CD14-positive monocyte (primary cell): ENCODE results near the gene POLD2. TPM values are rescaled to one million over a fixed set of nuclear protein-coding genes. Genes with fewer than 3 reads are reported as not detected.

ENCODE experiments used
- DNase-seq, 3 donors: peaks; one replicate each; pipeline ENCODE4 v3.0.0-alpha.2; 2011 to 2022
- H2AFZ ChIP-seq: 2 replicates; pipeline ENCODE4 v1.6.0; 2012; ENCODE audit warnings: mild to moderate bottlenecking, low read depth, low read length, inconsistent platforms; ENCODE audit not compliant: insufficient read depth, poor library complexity, severe bottlenecking
- H3K27ac ChIP-seq, 2 donors: 1 replicate in 1 of 2; 2 replicates in 1 of 2; pipeline ENCODE4 v1.5.1; 2012 to 2013; ENCODE audit warnings: low read length in 2 of 2, control low read depth in 1 of 2, inconsistent platforms in 1 of 2, low read depth in 1 of 2, mild to moderate bottlenecking in 1 of 2
- H3K27me3 ChIP-seq, 2 donors: one replicate each; pipeline versions ENCODE4 v1.6.0 to v1.6.1; 2011 to 2013; ENCODE audit warnings: low read length in 2 of 2; ENCODE audit not compliant: control insufficient read depth in 2 of 2, insufficient read depth in 2 of 2
- H3K36me3 ChIP-seq, 2 donors: replicated peaks in 1 of 2; 1 replicate in 1 of 2; 2 replicates in 1 of 2; pipeline versions ENCODE4 v1.5.1 to v1.6.1; 2012 to 2013; ENCODE audit warnings: low read length in 2 of 2, control low read depth in 1 of 2, inconsistent platforms in 1 of 2, mild to moderate bottlenecking in 1 of 2; ENCODE audit not compliant: insufficient read depth in 2 of 2, control insufficient read depth in 1 of 2
- H3K4me1 ChIP-seq, 2 donors: 1 replicate in 1 of 2; 2 replicates in 1 of 2; pipeline versions ENCODE4 v1.5.1 to v1.6.1; 2012 to 2013; ENCODE audit warnings: low read length in 2 of 2, control low read depth in 1 of 2, inconsistent platforms in 1 of 2, mild to moderate bottlenecking in 1 of 2, moderate library complexity in 1 of 2; ENCODE audit not compliant: insufficient read depth in 2 of 2, control insufficient read depth in 1 of 2
- H3K4me2 ChIP-seq: replicated peaks from 2 replicates; pipeline ENCODE3; 2012; ENCODE audit warnings: low read length, moderate library complexity, mild to moderate bottlenecking; ENCODE audit not compliant: poor library complexity, severe bottlenecking; ENCODE audit errors: extremely low read depth
- H3K4me3 ChIP-seq, 3 experiments: fragments of 200-600 bp in 1 of 3; sonication (generic) in 1 of 3; replicated peaks in 1 of 3; 1 replicate in 2 of 3; 2 replicates in 1 of 3; pipeline ENCODE4 v1.5.1; 2011 to 2013; ENCODE audit warnings: low read length in 3 of 3, mild to moderate bottlenecking in 3 of 3, control low read depth in 2 of 3, low read depth in 2 of 3, inconsistent platforms in 1 of 3, moderate library complexity in 1 of 3
- H3K79me2 ChIP-seq: 2 replicates; pipeline ENCODE4 v1.6.0; 2012; ENCODE audit warnings: mild to moderate bottlenecking, control low read depth, inconsistent platforms, low read length, moderate library complexity; ENCODE audit not compliant: insufficient read depth
- H3K9ac ChIP-seq: 2 replicates; pipeline ENCODE4 v1.6.0; 2017; ENCODE audit warnings: low read length, mild to moderate bottlenecking; ENCODE audit not compliant: insufficient read depth, poor library complexity, severe bottlenecking
- H3K9me3 ChIP-seq, 2 donors: replicated peaks in 1 of 2; 1 replicate in 1 of 2; 2 replicates in 1 of 2; pipeline versions ENCODE4 v1.5.1 to v1.6.1; 2012 to 2013; ENCODE audit warnings: low read length in 2 of 2, control low read depth in 1 of 2; ENCODE audit not compliant: control insufficient read depth in 1 of 2, insufficient read depth in 1 of 2
- H4K20me1 ChIP-seq: 2 replicates; pipeline ENCODE4 v1.6.0; 2012; ENCODE audit warnings: mild to moderate bottlenecking, low read length, control low read depth, moderate library complexity; ENCODE audit not compliant: insufficient read depth
- H3K27ac Mint-ChIP-seq, 7 donors: one replicate each; pipeline ENCODE4 v1.8.0; 2020; ENCODE audit warnings: mild to moderate bottlenecking in 7 of 7, mixed read lengths in 7 of 7, moderate library complexity in 6 of 7, inconsistent platforms in 2 of 7
- H3K27me3 Mint-ChIP-seq, 3 donors: one replicate each; pipeline ENCODE4 v1.8.0; 2021 to 2022; ENCODE audit warnings: low read depth in 3 of 3, mild to moderate bottlenecking in 3 of 3, mixed read lengths in 3 of 3, moderate library complexity in 3 of 3, inconsistent platforms in 1 of 3
- H3K36me3 Mint-ChIP-seq, 2 donors: one replicate each; pipeline ENCODE4 v1.8.0; 2020; ENCODE audit warnings: mixed read lengths in 2 of 2, inconsistent platforms in 1 of 2, mild to moderate bottlenecking in 1 of 2
- H3K4me1 Mint-ChIP-seq: one replicate; pipeline ENCODE4 v1.8.0; 2020; ENCODE audit warnings: mild to moderate bottlenecking, mixed read lengths
- H3K4me3 Mint-ChIP-seq, 2 donors: one replicate each; pipeline ENCODE4 v1.8.0; 2020; ENCODE audit warnings: mild to moderate bottlenecking in 2 of 2, mixed read lengths in 2 of 2, moderate library complexity in 1 of 2
- H3K9me3 Mint-ChIP-seq, 7 donors: one replicate each; pipeline ENCODE4 v1.8.0; 2020 to 2022; ENCODE audit warnings: mixed read lengths in 7 of 7, mild to moderate bottlenecking in 6 of 7, moderate library complexity in 6 of 7, inconsistent platforms in 2 of 7
- CTCF ChIP-seq: fragments of 200-600 bp; IDR thresholded peaks from one replicate; pipeline ENCODE4 v1.8.0; 2022; ENCODE audit warnings: antibody characterized with exemption, mild to moderate bottlenecking
- WGBS: methylation state at CpG from one replicate; pipeline ENCODE4 v1.1.5; 2013; ENCODE audit warnings: missing lambda C conversion rate; ENCODE audit not compliant: insufficient coverage; 5-methylcytosine and 5-hydroxymethylcytosine counted together
- intact Hi-C, 2 donors: fragments of 100-400 bp; cut with micrococcal nuclease; formaldehyde crosslinking; loops; one replicate each; pipeline versions ENCODE4 v1.15.0 to v1.15.1; 2023
- polyA plus RNA-seq, 3 donors: library from polyadenylated mRNA; depleted of rRNA in 1 of 3; unstranded in 2 of 3; stranded (reverse) in 1 of 3; fragments of 300-500 nt in 2 of 3; fragments of >200 nt in 1 of 3; fragmentation: Illumina TruSeq in 2 of 3; gene quantifications; 1 replicate in 2 of 3; 2 replicates in 1 of 3; pipeline ENCODE4 v1.2.3, GENCODE V29; 2012 to 2021

The POLD2 gene
- polyA plus RNA-seq, 3 donors, result 24.1 to 27.1 (median 25.7) TPM

- Histone ChIP-seq H3K9me3 (no peaks in the 10 kb centered on the region), H3K4me3 (no peak overlapping the region), H3K36me3 (peaks cover 5 to 8% of the 10 kb centered on the region in 2 donors), H2AFZ (no peak overlapping the region), H3K27me3 (no peaks in the 10 kb centered on the region), H4K20me1 (no peaks in the 10 kb centered on the region), H3K4me1 (no peaks in the 10 kb centered on the region), H3K79me2 (no peaks in the 10 kb centered on the region), H3K27ac (no peak overlapping the region), H3K9ac (no peak overlapping the region), H3K4me2 (no peak overlapping the region)
- Mint-ChIP-seq H3K9me3 (peaks cover 0 to 8% (median 3%) of the 10 kb centered on the region in 7 donors), H3K36me3 (peaks cover 10 to 31% of the 10 kb centered on the region in 2 donors), H3K27me3 (peaks cover 0 to 2% (median 2%) of the 10 kb centered on the region in 3 donors), H3K4me1 (no peaks in the 10 kb centered on the region), H3K4me3 (no peak overlapping the region), H3K27ac (no peak overlapping the region)
- no peak for DNase-seq
- 95% methylated on average over 15 of the region's 16 CpGs for WGBS
- intact Hi-C loops, result no loop called here
- no peak for TF ChIP-seq CTCF
Measured at GRCh38 chr7:44111761-44112160, 11.6 kb downstream of the POLD2 start.

GRCh38 chr7:44110719-44111635 is 12.4 kb downstream of the POLD2 start:
- Mint-ChIP-seq H3K27ac (no peak overlapping the region), H3K9me3 (peaks cover 0 to 8% (median 3%) of the 10 kb centered on the region in 7 donors), H3K27me3 (peaks cover 2 to 4% (median 4%) of the 10 kb centered on the region in 3 donors), H3K4me3 (no peak overlapping the region), H3K4me1 (no peaks in the 10 kb centered on the region), H3K36me3 (peaks cover 10 to 25% of the 10 kb centered on the region in 2 donors)
- no peak for DNase-seq
- no peaks in the 10 kb centered on the region for H4K20me1 ChIP-seq
- TF ChIP-seq CTCF, result no peak
- H3K4me3 ChIP-seq, result no peak overlapping the region
- peaks cover 0 to 3% of the 10 kb centered on the region in 2 donors for H3K36me3 ChIP-seq
- H2AFZ ChIP-seq, result no peak overlapping the region
- peaks cover 0 to under 1% of the 10 kb centered on the region in 2 donors for H3K27me3 ChIP-seq
- no peak overlapping the region for H3K9ac ChIP-seq
- H3K4me1 ChIP-seq, result no peaks in the 10 kb centered on the region
- H3K79me2 ChIP-seq, result no peaks in the 10 kb centered on the region
- intact Hi-C loops, result no loop called here
- H3K27ac ChIP-seq, result no peak overlapping the region
- H3K9me3 ChIP-seq, result no peaks in the 10 kb centered on the region
- H3K4me2 ChIP-seq, result no peak overlapping the region
- 79% methylated on average over 14 of the region's 27 CpGs for WGBS
